Stimulated activated CD4-positive, alpha-beta T cell treated with anti-CD3 and anti-CD28 coated beads, Interleukin-2, amount 100 ng/mL, for 24 hours (primary cell): ENCODE results near the gene DNM3.
A peak's percentile ranks its signal among the peaks of the same experiment; 100 is the strongest.
"Not testable (repeated sequence)": the region's sequence is repeated elsewhere in the genome, so short reads cannot be mapped to it uniquely, and the experiment has no call there.

Experiments
- DNase-seq, 2 donors: peaks; one replicate each; pipeline ENCODE4 v3.0.0-alpha.2; 2020

DNM3 gene

DNA sequence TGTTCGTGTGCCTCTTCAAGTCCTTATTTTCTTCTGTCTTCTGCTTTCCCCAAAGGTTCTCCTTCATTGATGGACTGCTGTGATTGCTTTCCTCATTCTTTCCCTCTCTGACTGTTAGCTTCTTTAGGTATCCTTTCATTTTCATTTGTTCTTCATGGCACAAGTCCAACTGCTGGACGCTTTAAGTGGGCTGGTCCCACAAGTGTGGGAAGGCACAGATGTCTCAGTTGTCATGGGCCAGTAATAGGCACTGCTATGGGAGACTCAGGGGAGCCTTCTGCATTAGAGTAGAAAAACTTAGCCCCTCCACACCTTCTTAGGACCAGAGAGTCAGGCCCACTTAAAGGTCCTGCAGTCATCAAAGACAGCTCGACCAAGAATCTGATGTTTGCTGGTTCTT, 456.8 kb downstream of the DNM3 start:
- DNase-seq, result no peak

DNA sequence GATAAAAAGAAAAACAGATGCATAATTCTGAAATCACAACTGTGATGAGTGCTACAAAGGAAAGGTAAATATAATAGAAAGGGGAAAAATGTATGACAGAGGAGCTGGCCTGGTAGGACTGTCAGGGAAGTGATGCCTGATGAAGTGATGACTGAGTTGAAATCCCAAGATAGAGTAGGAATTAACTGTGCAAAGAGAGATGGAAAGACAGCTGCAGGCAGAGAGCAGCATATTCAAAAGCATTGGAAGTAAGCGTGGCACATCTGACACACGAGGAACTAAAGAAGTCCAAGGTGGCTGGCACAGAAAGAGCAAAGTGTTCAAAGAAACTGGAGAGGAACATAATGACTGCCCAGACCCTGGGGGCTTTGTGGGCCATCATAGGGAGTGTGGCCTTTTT, 457.6 kb downstream of the DNM3 start:
- no peak for DNase-seq

GRCh38 chr1:172299515-172299914, 458.2 kb downstream of the DNM3 start:
- no peak for DNase-seq

DNA sequence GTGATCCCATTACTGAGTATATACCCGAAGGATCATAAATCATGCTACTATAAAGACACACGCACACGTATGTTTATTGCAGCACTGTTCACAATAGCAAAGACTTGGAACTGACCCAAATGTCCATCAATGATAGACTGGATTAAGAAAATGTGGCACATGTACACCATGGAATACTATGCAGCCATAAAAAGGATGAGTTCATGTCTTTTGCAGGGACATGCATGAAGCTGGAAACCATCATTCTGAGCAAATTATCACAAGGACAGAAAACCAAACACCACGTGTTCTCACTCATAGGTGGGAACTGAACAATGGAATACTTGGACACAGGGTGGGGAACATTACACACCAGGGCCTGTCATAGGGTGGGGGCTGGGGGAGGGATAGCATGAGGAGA, 466.2 kb downstream of the DNM3 start:
- not testable (repeated sequence) for DNase-seq

DNA sequence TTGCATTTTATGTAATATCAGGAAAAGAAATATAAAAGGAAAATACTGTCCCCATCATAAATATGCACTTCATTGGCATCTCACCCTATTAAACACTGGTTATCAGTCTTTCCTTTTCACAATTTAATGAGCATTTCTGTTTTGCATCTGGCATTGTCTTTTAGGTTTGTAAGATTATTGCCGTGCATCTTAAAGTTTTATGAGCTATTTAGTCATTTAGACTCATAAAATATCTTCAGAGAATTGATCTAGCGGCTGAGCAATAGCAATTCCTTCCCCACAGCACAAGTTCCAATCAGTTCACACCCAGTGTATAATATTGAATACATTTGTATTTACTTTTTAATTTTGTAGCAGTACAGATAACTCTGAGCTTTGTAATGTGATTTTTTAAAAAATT, 466.8 kb downstream of the DNM3 start:
- DNase-seq, result no peak

- DNase-seq, result no peak
Measured at GRCh38 chr1:172308577-172308976, 467.3 kb downstream of the DNM3 start.

DNA sequence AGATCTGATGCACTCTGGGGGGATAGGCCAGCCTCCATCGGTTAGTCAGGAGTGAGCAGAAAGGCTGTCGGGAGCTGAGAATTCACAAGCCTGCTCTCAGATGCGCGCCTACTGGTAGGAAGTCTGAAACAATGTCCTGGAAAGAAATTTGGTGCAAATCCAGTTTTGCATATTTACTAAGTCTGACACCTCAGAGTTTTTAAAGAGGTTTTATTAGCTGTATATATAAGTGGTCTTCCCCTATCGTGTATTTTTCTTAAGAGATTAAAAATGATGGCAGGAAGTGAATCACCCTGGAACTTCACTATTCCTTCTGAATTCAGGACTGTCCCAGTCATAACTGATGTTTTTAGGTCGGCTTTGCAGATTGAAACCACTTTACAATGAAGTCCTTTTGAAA, 479.4 kb downstream of the DNM3 start:
- DNase-seq, result no peak

- DNase-seq, result no peak
Measured at GRCh38 chr1:172321451-172321850, 480.2 kb downstream of the DNM3 start.

DNA sequence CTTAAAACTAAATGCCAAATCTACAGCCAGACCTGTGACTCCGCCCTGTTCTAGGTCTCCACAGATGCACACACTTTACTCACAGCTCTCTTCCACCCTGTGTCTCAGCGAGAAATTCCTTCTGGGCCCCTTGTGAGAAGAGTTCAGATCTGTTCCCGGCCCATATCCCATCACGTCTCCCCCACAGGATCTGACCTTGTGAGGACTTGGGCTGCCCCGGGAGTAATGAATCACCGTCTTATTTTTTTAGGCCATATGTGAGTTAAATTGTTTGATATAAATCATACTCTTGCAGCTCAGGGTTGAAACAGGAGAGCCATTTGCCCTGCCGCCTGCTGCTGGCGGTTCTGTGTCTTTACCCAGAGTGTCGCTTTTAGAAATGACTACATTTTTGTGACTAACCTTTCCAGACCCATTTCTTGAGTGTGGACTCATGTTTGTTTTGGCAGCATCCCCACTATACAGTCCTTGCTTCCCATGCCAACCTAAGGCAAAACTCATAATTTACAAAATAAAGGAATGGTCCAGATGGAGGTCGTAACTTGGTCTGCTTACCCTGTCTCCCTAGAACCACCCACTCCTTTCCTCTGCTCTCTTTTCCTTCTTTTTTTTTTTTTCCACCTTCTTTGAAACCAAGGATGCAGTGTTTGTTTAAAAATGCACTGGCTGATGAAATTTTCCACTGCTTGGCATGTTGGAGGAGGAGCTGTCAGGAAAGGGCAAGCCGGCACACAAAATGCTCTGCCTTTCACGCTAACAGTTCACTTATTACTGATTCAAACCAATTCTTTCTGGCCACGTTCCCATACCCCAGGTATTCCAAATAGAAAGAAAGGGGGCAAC, 481.1 kb downstream of the DNM3 start:
- no peak for DNase-seq

GRCh38 chr1:172323686-172324085, 482.4 kb downstream of the DNM3 start:
- DNase-seq, result no peak

DNA sequence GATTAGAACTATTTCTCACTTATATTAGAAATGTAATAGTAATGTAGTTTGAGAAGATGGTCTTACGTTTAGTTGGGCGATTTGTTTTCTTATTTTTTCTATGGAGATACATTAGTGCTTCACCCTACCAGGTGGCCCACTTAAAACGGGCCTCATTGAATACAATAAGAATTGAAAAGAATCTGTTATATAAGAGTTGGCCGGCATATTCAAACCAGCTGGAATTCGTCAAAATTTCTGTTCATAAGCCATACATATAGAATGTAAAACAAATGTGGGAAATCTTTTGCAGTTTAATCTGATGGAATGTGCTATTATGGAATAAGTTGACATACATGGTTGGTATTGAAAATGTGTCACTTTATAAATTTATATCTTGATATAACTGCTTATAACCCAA, 482.8 kb downstream of the DNM3 start:
- no peak for DNase-seq

GRCh38 chr1:172324761-172325160, 483.5 kb downstream of the DNM3 start:
- no peak for DNase-seq

GRCh38 chr1:172325531-172325930, 484.2 kb downstream of the DNM3 start:
- no peak for DNase-seq

DNA sequence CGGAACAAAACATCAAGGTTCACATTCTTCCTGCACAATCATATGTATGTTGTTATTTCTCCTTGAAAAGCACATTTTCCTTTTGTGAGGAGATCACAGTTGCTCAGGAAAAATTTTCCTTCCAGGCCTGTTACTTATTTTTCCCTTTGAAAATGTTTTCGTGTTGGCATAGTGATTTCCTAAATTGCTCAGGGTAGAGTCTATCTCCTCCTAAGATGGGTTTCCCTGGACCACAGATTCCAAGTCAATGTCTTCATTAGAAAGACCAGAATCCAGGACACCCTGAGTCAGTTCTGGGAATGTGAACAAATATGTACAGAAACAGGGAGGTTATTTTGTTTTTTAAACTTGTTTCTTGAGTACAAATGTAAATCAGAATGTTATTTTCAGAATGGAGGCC, 484.8 kb downstream of the DNM3 start:
- no peak for DNase-seq

GRCh38 chr1:172328266-172328665, 487.0 kb downstream of the DNM3 start:
- DNase-seq, result no peak

- DNase-seq, result no peak
Measured at GRCh38 chr1:172332230-172332629, 490.9 kb downstream of the DNM3 start.

- DNase-seq, result no peak
Measured at GRCh38 chr1:172335377-172335776, 494.1 kb downstream of the DNM3 start.

GRCh38 chr1:172338295-172338735, 497.0 kb downstream of the DNM3 start:
- DNase-seq, result peak; percentile 43 to 51

DNA sequence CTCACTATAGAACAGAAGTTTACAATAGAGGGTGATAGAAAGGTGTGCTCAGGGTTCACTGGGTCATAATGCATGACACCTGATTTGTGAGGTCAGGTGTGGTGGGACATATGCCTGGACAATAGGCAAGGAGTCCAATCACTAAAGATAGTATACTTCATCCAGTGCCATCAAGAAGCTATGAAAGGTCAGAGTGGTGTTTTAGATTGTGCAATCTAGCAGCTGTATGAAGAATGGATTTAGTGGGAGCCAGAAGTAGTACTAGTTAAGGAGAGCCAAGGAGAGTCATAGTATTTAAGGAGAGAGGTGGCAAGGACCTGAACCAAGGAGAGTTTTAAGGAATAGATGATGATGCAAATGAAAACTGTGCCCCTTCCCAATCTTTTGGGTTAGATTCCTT, 498.5 kb downstream of the DNM3 start:
- no peak for DNase-seq

DNA sequence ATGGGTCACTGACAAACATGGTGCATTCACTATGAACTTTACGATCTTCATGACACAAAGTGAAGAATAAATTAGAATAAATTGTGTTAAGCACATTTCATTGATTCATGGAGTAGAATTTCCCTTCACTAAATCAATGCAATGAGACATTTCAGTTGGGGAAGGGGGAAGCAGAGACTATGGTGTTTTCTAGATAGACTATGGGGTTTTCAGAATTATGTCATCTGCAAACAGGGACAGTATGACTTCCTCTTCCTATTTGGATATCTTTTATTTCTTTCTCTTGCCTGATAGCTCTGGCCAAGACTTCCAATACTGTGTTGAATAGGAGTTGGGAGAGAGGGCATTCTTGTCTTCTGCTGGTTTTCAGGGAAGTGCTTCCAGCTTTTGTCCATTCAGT, 499.2 kb downstream of the DNM3 start:
- DNase-seq, result no peak

DNA sequence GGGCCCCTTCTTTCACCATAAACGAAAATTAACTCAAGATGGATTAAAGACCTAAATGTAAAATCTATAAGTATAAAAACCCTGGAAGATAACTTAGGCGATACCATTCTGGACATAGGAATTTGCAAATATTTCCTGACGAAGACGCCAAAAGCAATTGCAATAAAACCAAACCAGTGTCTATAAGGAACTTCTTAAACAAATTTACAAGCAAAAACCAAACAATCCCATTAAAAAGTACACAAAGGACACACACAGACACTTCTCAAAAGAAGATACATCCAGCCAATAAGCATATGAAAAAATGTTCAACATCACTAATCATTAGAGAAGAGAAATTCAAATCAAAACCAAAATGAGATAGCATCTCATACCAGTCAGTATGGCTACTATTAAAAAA, 500.4 kb downstream of the DNM3 start:
- no peak for DNase-seq

GRCh38 chr1:172342584-172343239, 501.4 kb downstream of the DNM3 start:
- DNase-seq, result no peak

GRCh38 chr1:172343240-172344160, 502.2 kb downstream of the DNM3 start:
- no peak for DNase-seq
